Endothelial cell of hepatic sinusoid (primary cell): ENCODE results near the gene RPS19BP1.

Source experiments
- in situ Hi-C: cut with HindIII; loops from 2 replicates; pipeline ENCODE4 v1.10.0; 2017; ENCODE audit warnings: low sequenced_read_pairs

The RPS19BP1 gene

GRCh38 chr22:39532215-39533073 lies at the start of gene RPS19BP1:
Gene RPS19BP1, minus strand, starts transcription at chr22:39532748. Its CDS starts 10 bp downstream, at chr22:39532738.
- in situ Hi-C loops: loop anchor here (10.0 kb wide), 1 partner anchor 472 kb away; no protein-coding TSS in a partner anchor

GRCh38 chr22:39581303-39581702 lies 48.8 kb upstream of the RPS19BP1 start:
- in situ Hi-C loops: no loop called here

GRCh38 chr22:39580795-39581194 lies 48.2 kb upstream of the RPS19BP1 start:
- in situ Hi-C loops: no loop called here

GRCh38 chr22:39580006-39580441 lies 47.5 kb upstream of the RPS19BP1 start:
- in situ Hi-C loops: no loop called here

- in situ Hi-C loops: no loop called here
Observed at GRCh38 chr22:39577900-39578299, 45.4 kb upstream of the RPS19BP1 start.

GRCh38 chr22:39577366-39577765 lies 44.8 kb upstream of the RPS19BP1 start:
- in situ Hi-C loops: no loop called here

GRCh38 chr22:39576027-39576426 lies 43.5 kb upstream of the RPS19BP1 start:
- in situ Hi-C loops: no loop called here

- in situ Hi-C loops: no loop called here
Observed at GRCh38 chr22:39575552-39575825, 42.9 kb upstream of the RPS19BP1 start.

GRCh38 chr22:39574779-39575551 lies 42.4 kb upstream of the RPS19BP1 start:
- in situ Hi-C loops: loop anchor here (5.0 kb wide), 2 partner anchors 37 to 427 kb away; no protein-coding TSS in a partner anchor

- in situ Hi-C loops: loop anchor here (5.0 kb wide), 2 partner anchors 41 to 431 kb away; no protein-coding TSS in a partner anchor
Observed at GRCh38 chr22:39571538-39571937, 39.0 kb upstream of the RPS19BP1 start.

GRCh38 chr22:39570665-39571064 lies 38.1 kb upstream of the RPS19BP1 start, which contains the start of gene CACNA1I:
Gene CACNA1I, plus strand, starts transcription at chr22:39570753. Its CDS starts 0 bp downstream, at chr22:39570753.
- in situ Hi-C loops: loop anchor here (5.0 kb wide), 2 partner anchors 42 to 432 kb away; no protein-coding TSS in a partner anchor

- in situ Hi-C loops: loop anchor here (5.0 kb wide), 2 partner anchors 42 to 432 kb away; no protein-coding TSS in a partner anchor
Observed at GRCh38 chr22:39570226-39570625, 37.7 kb upstream of the RPS19BP1 start.

GRCh38 chr22:39569066-39569465 lies 36.5 kb upstream of the RPS19BP1 start:
- in situ Hi-C loops: no loop called here

GRCh38 chr22:39568278-39568981 lies 35.9 kb upstream of the RPS19BP1 start:
- in situ Hi-C loops: no loop called here

- in situ Hi-C loops: no loop called here
Observed at GRCh38 chr22:39567135-39567946, 34.8 kb upstream of the RPS19BP1 start.

- in situ Hi-C loops: no loop called here
Observed at GRCh38 chr22:39565414-39565944, 32.9 kb upstream of the RPS19BP1 start.

GRCh38 chr22:39563571-39564428 lies 31.3 kb upstream of the RPS19BP1 start:
- in situ Hi-C loops: no loop called here

- in situ Hi-C loops: no loop called here
Observed at GRCh38 chr22:39562839-39563489, 30.4 kb upstream of the RPS19BP1 start.
